ENCODE measurements around the gene BMS1.

DNA sequence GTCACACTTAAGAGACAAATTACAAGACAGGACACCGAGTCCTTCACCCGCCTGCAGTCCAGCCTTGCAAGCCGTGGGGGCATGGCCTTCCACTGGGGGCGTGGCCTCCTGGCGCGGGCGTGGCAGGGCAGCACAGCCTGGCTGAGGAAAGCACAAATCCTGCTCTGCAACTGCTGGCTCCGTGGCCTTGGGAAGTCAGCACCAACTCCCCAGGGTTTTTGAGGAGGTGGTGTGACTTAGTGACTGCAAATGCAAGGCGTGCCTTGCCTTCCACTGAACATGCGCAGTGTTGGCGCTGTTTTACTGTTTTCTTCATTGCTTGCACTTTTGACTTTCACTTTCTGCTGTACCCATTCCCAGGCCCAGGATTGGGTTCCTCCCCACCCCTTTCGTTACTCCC, 12.9 kb upstream of the BMS1 start:
- no peak for TF ChIP-seq POLR2A (IDR thresholded peaks at IDR 0.05; ENCODE audit: low read depth, low read length)
- no peak for TF ChIP-seq CTCF (IDR thresholded peaks at IDR 0.05; ENCODE audit: extremely low read depth in 1 of 2, insufficient read depth in 1 of 2, low read depth in 1 of 2, low read length in 2 of 2)
